Erythroblast (primary cell): ENCODE results near the gene MATCAP1.

Experiments
- DNase-seq, 2 experiments: peaks; one replicate each; lab custom pipeline; 2025; lab: John Stamatoyannopoulos, UW
- GATA1 ChIP-seq: IDR thresholded peaks from 2 replicates; pipeline ENCODE4 v1.6.1; 2011; ENCODE audit warnings: low read depth, mild to moderate bottlenecking, control low read depth, low read length, moderate library complexity
- POLR2A ChIP-seq: IDR thresholded peaks from 2 replicates; pipeline ENCODE4 v1.6.1; 2011; ENCODE audit warnings: mild to moderate bottlenecking, low read length

The MATCAP1 gene

GRCh38 chr16:67183627-67184452 is at the start of gene MATCAP1:
MATCAP1 (minus strand) TSS chr16:67183963; CDS start chr16:67180610, 3,353 bp downstream.
- TF ChIP-seq POLR2A (peak; percentile 80), GATA1 (no peak)
- DNase-seq = peak; percentile 96 to 98

GRCh38 chr16:67230809-67231660 is 47.3 kb upstream of the MATCAP1 start:
- TF ChIP-seq POLR2A (peak; percentile 46), GATA1 (no peak)
- DNase-seq = no peak

GRCh38 chr16:67229906-67230808 is 46.4 kb upstream of the MATCAP1 start:
- DNase-seq = no peak
- TF ChIP-seq GATA1 (no peak), POLR2A (no peak)

- no peak for DNase-seq
- TF ChIP-seq GATA1 = no peak
- no peak for TF ChIP-seq POLR2A
Observed at GRCh38 chr16:67228905-67229304, 45.1 kb upstream of the MATCAP1 start.

- no peak for DNase-seq
- no peak for TF ChIP-seq GATA1
- TF ChIP-seq POLR2A = no peak
Observed at GRCh38 chr16:67228034-67228785, 44.4 kb upstream of the MATCAP1 start.

- no peak for DNase-seq
- no peak for TF ChIP-seq POLR2A
- no peak for TF ChIP-seq GATA1
Observed at GRCh38 chr16:67227567-67227921, 43.8 kb upstream of the MATCAP1 start.

GRCh38 chr16:67226804-67227566 is 43.2 kb upstream of the MATCAP1 start, which contains the start of gene TMEM208:
TMEM208 (plus strand) TSS chr16:67227130; CDS start chr16:67227219, 89 bp downstream.
- peak; percentile 99 for DNase-seq
- no peak for TF ChIP-seq GATA1
- peak; percentile 89 for TF ChIP-seq POLR2A

- no peak for DNase-seq
Observed at GRCh38 chr16:67226295-67226803, 42.6 kb upstream of the MATCAP1 start.

GRCh38 chr16:67223992-67224391 is 40.2 kb upstream of the MATCAP1 start:
- DNase-seq = no peak
- TF ChIP-seq GATA1 (no peak), POLR2A (no peak)

More at GRCh38 chr16:67226295-67226803, 42.6 kb upstream of the MATCAP1 start:
- TF ChIP-seq GATA1 = no peak
- no peak for TF ChIP-seq POLR2A

GRCh38 chr16:67216612-67217490 is 33.1 kb upstream of the MATCAP1 start:
- peak; percentile 77 to 81 for DNase-seq
- TF ChIP-seq GATA1 (no peak), POLR2A (no peak)

GRCh38 chr16:67215706-67216105 is 31.9 kb upstream of the MATCAP1 start:
- no peak for DNase-seq
- TF ChIP-seq GATA1 = no peak
- no peak for TF ChIP-seq POLR2A
